GM19455 (cell line): ENCODE results near the gene ELMOD2.

Experiments used
- ATAC-seq: cut with Tn5 transposase; IDR thresholded peaks from one replicate; pipeline ENCODE4 v1.9.1; 2021; ENCODE audit not compliant: unreplicated experiment

Gene ELMOD2

GRCh38 chr4:140579278-140579677, 55.3 kb downstream of the ELMOD2 start:
- no peak for ATAC-seq

DNA sequence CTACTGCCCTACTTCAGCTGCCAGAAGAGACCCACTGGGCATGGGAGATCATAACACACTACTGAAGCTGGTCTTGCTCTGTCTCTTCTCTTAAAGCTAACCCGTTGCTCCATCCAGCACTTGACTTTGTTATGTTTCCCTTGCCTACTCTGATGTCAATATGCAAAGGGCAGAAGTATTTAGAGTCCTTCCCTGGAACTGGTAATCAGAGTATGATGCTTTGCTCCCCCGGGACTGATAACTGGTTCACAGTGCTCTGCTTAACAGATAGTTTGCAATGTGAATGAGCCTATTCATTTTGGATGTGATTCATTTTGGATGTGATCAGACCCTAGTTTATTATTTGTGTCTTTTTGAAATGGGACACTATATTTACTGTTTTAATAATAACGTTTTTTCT, 57.1 kb downstream of the ELMOD2 start:
- no peak for ATAC-seq

- ATAC-seq = no peak
These were observed 60.5 kb downstream of the ELMOD2 start for GRCh38 chr4:140584439-140584838.

DNA sequence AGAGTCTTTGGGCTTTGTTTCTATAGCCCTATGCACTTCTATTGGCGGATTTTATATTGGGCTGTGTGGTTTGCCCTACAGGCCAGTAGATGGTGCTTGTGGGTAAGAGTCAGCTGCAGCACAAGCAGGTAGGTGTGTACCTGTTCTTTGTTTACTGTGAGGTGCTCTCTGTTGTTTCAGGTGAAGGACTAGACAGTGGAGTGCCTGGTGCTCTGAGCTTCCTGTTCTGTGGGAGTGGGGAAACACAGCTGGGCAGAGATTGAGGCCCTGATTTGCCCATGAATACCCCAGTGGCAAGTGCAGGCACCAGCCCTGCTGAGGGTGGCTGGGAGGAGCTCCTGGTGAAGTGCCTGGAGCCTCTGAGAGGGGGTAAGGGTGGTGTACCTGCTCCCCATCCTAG, 71.1 kb downstream of the ELMOD2 start:
- ATAC-seq = no peak

DNA sequence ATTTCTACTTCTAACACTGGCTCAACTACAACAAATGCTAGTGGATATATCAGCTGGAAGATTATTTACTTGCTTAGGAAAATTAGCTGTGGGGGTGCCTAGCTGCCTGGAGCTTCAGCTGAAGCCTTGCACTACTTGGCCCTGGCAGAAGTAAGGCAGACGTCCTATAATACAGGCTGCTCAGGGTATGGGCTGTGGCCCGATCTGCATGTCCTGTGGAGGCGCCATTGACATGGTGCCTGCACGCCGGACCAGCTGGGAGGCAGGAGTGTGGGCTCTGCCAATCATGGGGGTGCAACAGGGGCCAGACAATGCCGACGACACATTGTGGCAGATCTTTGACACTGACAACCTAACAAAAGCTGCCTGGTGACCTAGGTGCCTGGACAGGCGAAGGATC, 76.4 kb downstream of the ELMOD2 start:
- no peak for ATAC-seq

GRCh38 chr4:140602714-140603113, 78.7 kb downstream of the ELMOD2 start:
- ATAC-seq = no peak

DNA sequence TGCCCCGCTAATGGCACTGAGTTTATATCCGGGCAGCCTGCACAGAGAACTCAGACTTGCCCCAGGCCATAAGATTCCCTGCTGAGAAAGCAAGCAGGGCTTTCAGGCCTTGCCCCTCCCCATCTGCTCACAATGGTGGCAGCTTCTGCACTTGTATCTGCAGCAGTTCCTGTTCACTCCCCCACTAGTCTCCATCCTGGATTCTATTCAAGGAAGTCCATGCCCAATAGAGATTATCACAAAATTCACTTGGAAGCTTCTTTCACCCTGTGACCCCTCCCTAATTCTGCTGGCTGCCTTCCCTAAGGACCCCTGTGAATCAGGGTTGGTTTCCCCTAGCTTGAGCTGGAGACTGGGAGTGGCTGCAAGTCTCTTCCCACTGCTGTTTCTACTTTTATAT, 79.3 kb downstream of the ELMOD2 start:
- ATAC-seq = no peak
